A673 (cell line): Measurements from ENCODE around the gene RHOBTB3. TPM values are rescaled to one million over a fixed set of nuclear protein-coding genes. Genes with fewer than 3 reads are reported as not detected.

Experiments
- BruUV-seq: library from RNA; stranded (reverse); fragments of 400-500 nt; replicated peaks from 2 replicates; lab custom pipeline; 2021; lab: Mats Ljungman, UMichigan
- CTCF ChIA-PET: fragments of 300-600 bp; sonication (Branson Sonifier 250); formaldehyde crosslinking; loops from one replicate; lab custom pipeline; 2022; ENCODE audit warnings: antibody characterized with exemption; lab: Charles Lee
- POLR2A ChIA-PET: fragments of 300-600 bp; sonication (Branson Sonifier 250); formaldehyde crosslinking; loops from one replicate; lab custom pipeline; 2022; ENCODE audit warnings: antibody characterized with exemption; ENCODE audit not compliant: low non-redundant PET; lab: Charles Lee
- DNase-seq: peaks from one replicate; pipeline ENCODE4 v3.0.0-alpha.2; 2015; ENCODE audit warnings: low spot score
- H3K27ac ChIP-seq: fragments of 200-600 bp; sonication (generic); 2 replicates; pipeline ENCODE4 v1.5.1; 2016; ENCODE audit warnings: mixed run types, low read depth, mild to moderate bottlenecking, mixed read lengths, antibody characterized with exemption, low read length; ENCODE audit not compliant: poor library complexity, severe bottlenecking
- H3K27me3 ChIP-seq: fragments of 200-600 bp; sonication (generic); replicated peaks from 2 replicates; pipeline ENCODE4 v1.6.1; 2017; ENCODE audit warnings: mixed run types, low read depth, mild to moderate bottlenecking, mixed read lengths, antibody characterized with exemption, low read length; ENCODE audit not compliant: insufficient read depth, poor library complexity
- H3K36me3 ChIP-seq: fragments of 200-600 bp; sonication (generic); 2 replicates; pipeline ENCODE4 v1.6.1; 2016; ENCODE audit warnings: mixed run types, mild to moderate bottlenecking, mixed read lengths, antibody characterized with exemption, low read length; ENCODE audit not compliant: insufficient read depth, poor library complexity, severe bottlenecking
- H3K4me1 ChIP-seq: fragments of 200-600 bp; sonication (generic); 2 replicates; pipeline ENCODE4 v1.6.1; 2017; ENCODE audit warnings: mixed run types, mild to moderate bottlenecking, mixed read lengths, antibody characterized with exemption, low read length; ENCODE audit not compliant: insufficient read depth, poor library complexity, severe bottlenecking
- H3K4me3 ChIP-seq: fragments of 200-600 bp; sonication (generic); 2 replicates; pipeline ENCODE4 v1.5.1; 2016; ENCODE audit warnings: low read depth, mixed run types, mild to moderate bottlenecking, mixed read lengths, low read length; ENCODE audit not compliant: poor library complexity, severe bottlenecking
- H3K9me3 ChIP-seq: fragments of 200-600 bp; sonication (generic); 2 replicates; pipeline ENCODE4 v1.6.1; 2016; ENCODE audit warnings: mixed run types, low read depth, mild to moderate bottlenecking, mixed read lengths, antibody characterized with exemption, low read length; ENCODE audit not compliant: poor library complexity, severe bottlenecking
- CTCF ChIP-seq: fragments of 300-800, 200-600 bp; sonication (generic); conservative IDR thresholded peaks from 2 replicates; pipeline ENCODE4 v1.5.1; 2017; ENCODE audit warnings: low read depth, mild to moderate bottlenecking, antibody characterized with exemption, low read length, moderate library complexity, mixed read lengths
- EZH2 ChIP-seq: fragments of 200-600 bp; sonication (generic); IDR thresholded peaks from 2 replicates; pipeline ENCODE4 v1.6.1; 2017; ENCODE audit warnings: borderline replicate concordance, low read depth, mild to moderate bottlenecking, mixed read lengths, antibody characterized with exemption, low read length; ENCODE audit not compliant: poor library complexity, severe bottlenecking
- intact Hi-C: fragments of 100-400 bp; cut with micrococcal nuclease; formaldehyde crosslinking; loops from one replicate; pipeline ENCODE4 v1.10.0; 2022; ENCODE audit not compliant: unreplicated experiment
- total RNA-seq: library from RNA; stranded (reverse); gene quantifications from 2 replicates; pipeline ENCODE4 v1.2.3, GENCODE V29; 2021

RHOBTB3 gene
- total RNA-seq, 1 experiment from 2014 or later, result 29.6 TPM

- no peak overlapping the region for H3K4me3 ChIP-seq
- H3K27ac ChIP-seq, result no peak overlapping the region
- no peaks in the 10 kb centered on the region for H3K36me3 ChIP-seq
- H3K4me1 ChIP-seq, result no peaks in the 10 kb centered on the region
- no peaks in the 10 kb centered on the region for H3K27me3 ChIP-seq
- POLR2A ChIA-PET, result no interaction called here
- H3K9me3 ChIP-seq, result no peaks in the 10 kb centered on the region
- DNase-seq, result no peak
- CTCF ChIA-PET, result no interaction called here
- TF ChIP-seq CTCF, result no peak
- no peak for TF ChIP-seq EZH2
- no TSS peak for BruUV-seq
- intact Hi-C loops, result no loop called here
Observed at GRCh38 chr5:95713960-95714710, 17.0 kb upstream of the RHOBTB3 start.

GRCh38 chr5:95715799-95716461, 15.2 kb upstream of the RHOBTB3 start:
- no TSS peak for BruUV-seq
- H3K36me3 ChIP-seq, result no peaks in the 10 kb centered on the region
- H3K4me3 ChIP-seq, result no peak overlapping the region
- H3K27ac ChIP-seq, result no peak overlapping the region
- intact Hi-C loops, result no loop called here
- no peaks in the 10 kb centered on the region for H3K9me3 ChIP-seq
- POLR2A ChIA-PET, result no interaction called here
- TF ChIP-seq CTCF, result no peak
- no peak for TF ChIP-seq EZH2
- H3K4me1 ChIP-seq, result no peaks in the 10 kb centered on the region
- CTCF ChIA-PET, result no interaction called here
- no peaks in the 10 kb centered on the region for H3K27me3 ChIP-seq
- peak; percentile 41 for DNase-seq

GRCh38 chr5:95717439-95717838, 13.7 kb upstream of the RHOBTB3 start:
- H3K27me3 ChIP-seq, result no peaks in the 10 kb centered on the region
- H3K4me1 ChIP-seq, result no peaks in the 10 kb centered on the region
- intact Hi-C loops, result no loop called here
- no TSS peak for BruUV-seq
- H3K36me3 ChIP-seq, result no peaks in the 10 kb centered on the region
- TF ChIP-seq EZH2 (no peak), CTCF (no peak)
- DNase-seq, result no peak
- ChIA-PET POLR2A (no interaction called here), CTCF (no interaction called here)
- H3K4me3 ChIP-seq, result no peak overlapping the region
- no peaks in the 10 kb centered on the region for H3K9me3 ChIP-seq
- H3K27ac ChIP-seq, result no peak overlapping the region
